ENCODE results near the gene MYO3B. TPM values are rescaled to one million over a fixed set of nuclear protein-coding genes. Genes with fewer than 3 reads are reported as not detected.

MYO3B gene
- total RNA-seq, 1 donor, result 0.21 TPM

- Histone ChIP-seq H3K9me3 (ENCODE audit: low read depth, low read length) (no peaks in the 10 kb centered on the region), H3K4me1 (ENCODE audit: insufficient read depth, low read length) (peaks cover 4% of the 10 kb centered on the region), H3K4me3 (ENCODE audit: low read length) (no peak overlapping the region), H3K27me3 (ENCODE audit: insufficient read depth, low read length) (peaks cover 39% of the 10 kb centered on the region)
Measured at GRCh38 chr2:170371231-170371998, 193.5 kb downstream of the MYO3B start.

DNA sequence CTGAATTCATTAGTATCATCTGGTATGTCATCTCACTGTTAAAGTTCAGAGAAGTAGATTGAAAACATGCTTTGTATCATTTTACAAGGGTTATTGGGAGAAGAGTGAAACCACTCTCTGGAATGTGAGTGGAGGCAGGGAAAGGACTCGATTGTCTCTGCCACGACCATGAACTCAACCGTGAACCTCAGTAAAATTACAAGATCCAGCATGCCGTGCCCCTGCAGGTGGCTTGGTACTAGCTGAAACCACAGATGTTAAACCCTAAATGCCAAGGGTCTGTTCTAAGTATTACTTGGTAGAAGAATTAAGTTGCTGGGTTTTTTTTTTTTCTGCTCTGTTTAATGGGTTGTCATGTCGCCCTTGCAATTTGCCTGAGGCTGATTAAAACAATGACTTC lies 197.2 kb downstream of the MYO3B start:
- no peaks in the 10 kb centered on the region for H3K9me3 ChIP-seq (ENCODE audit: low read depth, low read length)
- H3K27me3 ChIP-seq (ENCODE audit: insufficient read depth, low read length), result peaks cover 9% of the 10 kb centered on the region
- H3K4me1 ChIP-seq (ENCODE audit: insufficient read depth, low read length), result peaks cover 4% of the 10 kb centered on the region
- no peak overlapping the region for H3K4me3 ChIP-seq (ENCODE audit: low read length)

- Histone ChIP-seq H3K4me1 (ENCODE audit: insufficient read depth, low read length) (no peaks in the 10 kb centered on the region), H3K9me3 (ENCODE audit: low read depth, low read length) (no peaks in the 10 kb centered on the region), H3K27me3 (ENCODE audit: insufficient read depth, low read length) (peaks cover 5% of the 10 kb centered on the region), H3K4me3 (ENCODE audit: low read length) (no peak overlapping the region)
Measured at GRCh38 chr2:170377500-170378207, 199.7 kb downstream of the MYO3B start.

GRCh38 chr2:170380267-170380666 lies 202.3 kb downstream of the MYO3B start:
- Histone ChIP-seq H3K4me3 (ENCODE audit: low read length) (no peak overlapping the region), H3K9me3 (ENCODE audit: low read depth, low read length) (no peaks in the 10 kb centered on the region), H3K4me1 (ENCODE audit: insufficient read depth, low read length) (no peaks in the 10 kb centered on the region), H3K27me3 (ENCODE audit: insufficient read depth, low read length) (peaks cover 3% of the 10 kb centered on the region)

GRCh38 chr2:170381678-170382077 lies 203.7 kb downstream of the MYO3B start:
- Histone ChIP-seq H3K4me3 (ENCODE audit: low read length) (no peak overlapping the region), H3K4me1 (ENCODE audit: insufficient read depth, low read length) (no peaks in the 10 kb centered on the region), H3K27me3 (ENCODE audit: insufficient read depth, low read length) (no peaks in the 10 kb centered on the region), H3K9me3 (ENCODE audit: low read depth, low read length) (no peaks in the 10 kb centered on the region)

DNA sequence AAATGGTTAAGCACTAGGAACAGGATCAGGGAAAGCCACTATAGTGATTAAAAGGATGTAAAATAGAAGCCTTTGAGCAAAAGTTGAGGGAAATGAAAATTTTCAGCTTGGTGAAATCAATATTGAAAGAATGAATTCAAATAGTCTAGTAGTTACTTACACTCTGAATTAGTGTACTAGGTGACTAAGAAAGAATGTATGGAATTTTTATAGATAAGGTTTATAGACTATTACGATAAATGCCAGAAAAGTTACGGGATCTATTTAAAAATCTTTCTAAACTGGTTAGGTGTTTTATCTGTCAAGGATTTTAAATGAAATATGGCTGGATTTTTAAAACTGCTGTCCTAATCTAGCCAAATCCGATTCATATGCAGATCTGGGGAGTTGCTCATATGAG lies 208.6 kb downstream of the MYO3B start:
- H3K4me3 ChIP-seq (ENCODE audit: low read length), result no peak overlapping the region
- H3K9me3 ChIP-seq (ENCODE audit: low read depth, low read length), result no peaks in the 10 kb centered on the region
- H3K27me3 ChIP-seq (ENCODE audit: insufficient read depth, low read length), result peaks cover 6% of the 10 kb centered on the region
- H3K4me1 ChIP-seq (ENCODE audit: insufficient read depth, low read length), result no peaks in the 10 kb centered on the region

DNA sequence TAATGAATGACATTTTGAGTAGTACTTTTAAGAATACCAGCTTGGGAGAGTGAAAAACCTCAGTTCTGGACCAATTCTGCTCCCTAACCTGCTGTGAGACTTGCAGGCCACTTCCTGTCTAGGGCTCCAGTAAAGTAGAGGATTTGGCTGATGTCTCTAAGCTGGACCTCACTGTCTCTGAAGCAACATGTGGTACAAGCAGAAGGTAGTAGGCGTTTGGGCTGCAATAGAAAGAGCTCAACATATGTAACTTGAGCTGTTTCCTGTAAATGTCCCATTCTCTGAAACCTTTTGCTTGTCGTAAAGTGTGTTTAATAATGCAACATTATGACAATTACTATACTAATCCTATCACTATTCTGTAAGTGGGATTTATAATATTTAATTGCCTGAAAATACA lies 213.1 kb downstream of the MYO3B start:
- Histone ChIP-seq H3K9me3 (ENCODE audit: low read depth, low read length) (no peaks in the 10 kb centered on the region), H3K27me3 (ENCODE audit: insufficient read depth, low read length) (peaks cover 15% of the 10 kb centered on the region), H3K4me1 (ENCODE audit: insufficient read depth, low read length) (no peaks in the 10 kb centered on the region), H3K4me3 (ENCODE audit: low read length) (no peak overlapping the region)

DNA sequence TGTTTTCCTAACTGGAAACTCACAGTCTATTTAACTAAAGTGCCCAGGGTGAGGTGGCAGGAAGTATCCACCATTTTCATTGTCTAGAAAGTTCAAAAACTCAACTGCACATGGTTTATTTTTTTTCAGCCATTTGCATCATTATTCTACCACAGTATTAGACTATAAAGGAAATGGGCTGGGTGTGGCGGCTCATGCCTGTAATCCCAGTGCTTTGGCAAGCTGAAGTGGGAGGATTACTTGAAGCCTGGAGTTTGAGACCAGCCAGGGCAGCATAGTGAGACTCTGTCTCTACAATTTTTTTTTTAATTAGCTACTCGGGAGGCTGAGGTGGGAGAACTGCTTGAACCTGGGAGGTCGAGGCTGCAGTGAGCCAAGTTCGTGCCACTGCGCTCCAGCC lies 213.8 kb downstream of the MYO3B start:
- no peaks in the 10 kb centered on the region for H3K4me1 ChIP-seq (ENCODE audit: insufficient read depth, low read length)
- H3K4me3 ChIP-seq (ENCODE audit: low read length), result no peak overlapping the region
- peaks cover 15% of the 10 kb centered on the region for H3K27me3 ChIP-seq (ENCODE audit: insufficient read depth, low read length)
- H3K9me3 ChIP-seq (ENCODE audit: low read depth, low read length), result no peaks in the 10 kb centered on the region

- H3K4me3 ChIP-seq (ENCODE audit: low read length), result no peak overlapping the region
- no peaks in the 10 kb centered on the region for H3K4me1 ChIP-seq (ENCODE audit: insufficient read depth, low read length)
- H3K9me3 ChIP-seq (ENCODE audit: low read depth, low read length), result no peaks in the 10 kb centered on the region
- peaks cover 16% of the 10 kb centered on the region for H3K27me3 ChIP-seq (ENCODE audit: insufficient read depth, low read length)
Measured at GRCh38 chr2:170393861-170394498, 216.0 kb downstream of the MYO3B start.

- peaks cover 16% of the 10 kb centered on the region for H3K27me3 ChIP-seq (ENCODE audit: insufficient read depth, low read length)
- H3K4me1 ChIP-seq (ENCODE audit: insufficient read depth, low read length), result no peaks in the 10 kb centered on the region
- no peak overlapping the region for H3K4me3 ChIP-seq (ENCODE audit: low read length)
- no peaks in the 10 kb centered on the region for H3K9me3 ChIP-seq (ENCODE audit: low read depth, low read length)
Measured at GRCh38 chr2:170394641-170395387, 216.9 kb downstream of the MYO3B start.

DNA sequence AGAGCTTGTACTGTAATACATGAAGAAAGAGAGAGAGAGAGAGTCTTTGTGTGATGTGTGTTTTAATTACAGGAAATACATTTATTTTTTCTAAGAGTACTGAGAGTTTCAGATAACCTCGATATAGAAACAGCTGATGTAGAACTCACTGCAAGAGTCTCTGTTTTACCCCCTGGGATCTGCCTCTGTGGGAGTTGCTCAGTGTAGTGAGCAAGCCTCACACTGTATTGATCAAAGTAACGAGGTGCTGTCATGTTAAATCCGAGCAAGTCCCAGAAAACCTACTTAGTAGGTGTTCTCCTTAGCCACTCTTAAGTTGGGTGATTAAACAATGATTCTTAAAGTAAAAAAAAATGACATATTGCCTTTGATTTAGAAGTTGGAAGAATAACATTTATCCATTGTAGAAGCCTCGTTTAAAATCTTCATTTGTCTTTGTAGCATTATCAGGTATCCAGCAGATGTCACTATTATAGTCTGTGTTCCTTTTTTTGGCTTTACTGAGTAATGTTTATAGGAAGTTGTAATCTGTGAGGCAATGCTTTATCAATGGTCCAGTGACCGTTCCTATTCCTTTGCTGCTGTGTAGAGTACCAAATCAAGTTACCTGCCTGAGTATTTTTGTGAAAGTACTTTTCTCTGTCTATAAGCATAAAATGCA lies 219.0 kb downstream of the MYO3B start:
- Histone ChIP-seq H3K9me3 (ENCODE audit: low read depth, low read length) (no peaks in the 10 kb centered on the region), H3K4me1 (ENCODE audit: insufficient read depth, low read length) (no peaks in the 10 kb centered on the region), H3K4me3 (ENCODE audit: low read length) (no peak overlapping the region), H3K27me3 (ENCODE audit: insufficient read depth, low read length) (peaks cover 21% of the 10 kb centered on the region)

GRCh38 chr2:170401187-170401586 lies 223.2 kb downstream of the MYO3B start:
- H3K27me3 ChIP-seq (ENCODE audit: insufficient read depth, low read length), result peaks cover 33% of the 10 kb centered on the region
- no peaks in the 10 kb centered on the region for H3K4me1 ChIP-seq (ENCODE audit: insufficient read depth, low read length)
- no peak overlapping the region for H3K4me3 ChIP-seq (ENCODE audit: low read length)
- H3K9me3 ChIP-seq (ENCODE audit: low read depth, low read length), result no peaks in the 10 kb centered on the region

- H3K9me3 ChIP-seq (ENCODE audit: low read depth, low read length), result no peaks in the 10 kb centered on the region
- no peak overlapping the region for H3K4me3 ChIP-seq (ENCODE audit: low read length)
- H3K4me1 ChIP-seq (ENCODE audit: insufficient read depth, low read length), result peaks cover 14% of the 10 kb centered on the region
- peaks cover 54% of the 10 kb centered on the region for H3K27me3 ChIP-seq (ENCODE audit: insufficient read depth, low read length)
Measured at GRCh38 chr2:170404846-170405245, 226.9 kb downstream of the MYO3B start.

GRCh38 chr2:170405326-170405725 lies 227.4 kb downstream of the MYO3B start:
- Histone ChIP-seq H3K4me1 (ENCODE audit: insufficient read depth, low read length) (peaks cover 14% of the 10 kb centered on the region), H3K4me3 (ENCODE audit: low read length) (no peak overlapping the region), H3K9me3 (ENCODE audit: low read depth, low read length) (no peaks in the 10 kb centered on the region), H3K27me3 (ENCODE audit: insufficient read depth, low read length) (peaks cover 51% of the 10 kb centered on the region)
